GM12865 (cell line): Measurements from ENCODE around the gene LINGO3.
A peak's percentile ranks its signal among the peaks of the same experiment; 100 is the strongest.

Experiments
- DNase-seq: peaks from one replicate; pipeline ENCODE4 v3.0.0; 2010; ENCODE audit warnings: low read depth
- H3K4me3 ChIP-seq: 2 replicates; pipeline ENCODE4 v1.5.1; 2011; ENCODE audit warnings: mild to moderate bottlenecking, low read depth, low read length, control low read depth
- CTCF ChIP-seq: IDR thresholded peaks from 2 replicates; pipeline ENCODE4 v1.5.1; 2011; ENCODE audit warnings: low read length, control low read depth, low read depth, inconsistent platforms; ENCODE audit not compliant: insufficient read depth; ENCODE audit errors: missing control alignments

LINGO3 gene

GRCh38 chr19:2278459-2279158, 29.3 kb downstream of the LINGO3 start:
- no peak for DNase-seq
- no peak overlapping the region for H3K4me3 ChIP-seq
- no peak for TF ChIP-seq CTCF

GRCh38 chr19:2277138-2277537, 30.8 kb downstream of the LINGO3 start:
- no peak for TF ChIP-seq CTCF
- H3K4me3 ChIP-seq, result no peak overlapping the region
- no peak for DNase-seq

GRCh38 chr19:2276429-2276986, 31.4 kb downstream of the LINGO3 start:
- no peak overlapping the region for H3K4me3 ChIP-seq
- DNase-seq, result no peak
- no peak for TF ChIP-seq CTCF

- DNase-seq, result no peak
- TF ChIP-seq CTCF, result no peak
- H3K4me3 ChIP-seq, result no peak overlapping the region
These were observed 32.1 kb downstream of the LINGO3 start for GRCh38 chr19:2275588-2276428.

- no peak overlapping the region for H3K4me3 ChIP-seq
- peak; percentile 60 for TF ChIP-seq CTCF
- peak; percentile 71 for DNase-seq
These were observed 32.9 kb downstream of the LINGO3 start for GRCh38 chr19:2274931-2275535.

GRCh38 chr19:2274185-2274711, 33.7 kb downstream of the LINGO3 start:
- H3K4me3 ChIP-seq, result no peak overlapping the region; the same call in 1 of the 2 replicates
- no peak for TF ChIP-seq CTCF
- DNase-seq, result no peak
